ENCODE measurements around the gene DBF4B. TPM values are rescaled to one million over a fixed set of nuclear protein-coding genes. Genes with fewer than 3 reads are reported as not detected.

Gene DBF4B
- total RNA-seq, 1 donor from 2014 or later, result 22.8 TPM

DNA sequence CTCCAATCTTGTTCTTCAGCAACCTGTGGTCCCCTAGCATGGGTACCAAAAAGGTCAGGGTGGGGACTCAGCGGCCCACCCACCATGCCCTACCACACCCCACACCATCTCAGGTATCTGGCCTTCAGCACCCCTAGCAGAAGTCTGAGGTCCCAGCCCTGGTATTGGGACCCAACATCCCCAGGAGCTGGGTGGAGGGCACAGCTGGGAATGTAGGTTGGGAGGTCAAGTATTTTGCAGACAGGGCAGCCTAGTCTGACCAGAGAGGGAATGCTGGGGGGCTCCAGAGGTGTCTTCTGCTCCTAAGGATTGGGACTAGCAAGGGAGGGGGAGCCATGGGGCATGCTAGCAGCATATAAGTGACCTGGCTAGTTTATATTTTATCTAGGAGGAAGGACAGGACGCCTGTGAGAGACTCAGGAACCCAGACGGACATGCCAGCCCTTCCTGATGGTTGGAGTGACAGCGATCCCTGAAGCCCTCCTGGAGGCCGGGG, 49.5 kb downstream of the DBF4B start:
- Mint-ChIP-seq H3K27ac (no peak overlapping the region), H3K27me3 (ENCODE audit: low read depth) (peaks cover 29% of the 10 kb centered on the region), H3K4me3 (ENCODE audit: low read depth) (peak overlapping the region; percentile 5), H3K4me1 (ENCODE audit: low read depth) (no peaks in the 10 kb centered on the region), H3K36me3 (ENCODE audit: low read depth) (no peaks in the 10 kb centered on the region), H3K9me3 (no peaks in the 10 kb centered on the region)
- intact Hi-C loops (cut with micrococcal nuclease), result no loop called here
- DNase-seq (ENCODE audit: low spot score), result no peak

DNA sequence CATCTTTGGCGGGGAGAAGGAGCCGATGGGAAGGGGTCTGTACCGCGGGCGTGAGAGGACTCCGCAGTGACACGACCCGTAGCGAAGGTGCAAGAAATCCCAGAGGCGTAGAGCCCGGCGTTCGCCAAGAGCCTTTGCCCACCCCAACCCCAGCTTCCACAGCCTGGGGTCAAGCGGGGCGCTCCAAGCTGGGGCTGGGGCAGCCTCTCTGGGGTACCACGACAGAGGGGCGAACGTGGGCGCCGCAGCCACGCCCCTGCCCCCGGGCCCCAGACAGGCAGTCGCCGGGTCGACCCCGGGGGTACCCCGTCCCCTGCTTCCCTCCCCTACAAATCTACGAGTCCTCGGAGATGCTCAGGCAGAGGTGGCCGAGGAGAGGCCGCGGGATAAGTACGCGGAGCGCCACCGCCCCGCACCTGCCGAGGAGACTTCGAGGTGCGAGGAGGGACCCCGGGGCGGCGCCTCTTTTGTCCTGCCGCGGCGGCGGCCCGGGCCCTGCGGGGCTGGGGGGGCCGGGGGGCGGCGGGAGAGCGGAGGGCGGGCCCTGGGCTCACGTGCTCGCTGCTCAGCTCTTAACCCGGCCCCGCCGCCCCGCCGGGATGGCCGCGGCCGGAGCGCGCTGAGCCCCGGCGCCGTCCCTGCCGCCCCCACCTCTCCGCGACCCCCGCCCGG, 50.1 kb downstream of the DBF4B start, which contains the start of gene ADAM11:
TSS of gene ADAM11 (plus strand) at position 575 of the 672 bp plus-strand sequence. CDS start 212 bp downstream, outside the sequence.
- no peaks in the 10 kb centered on the region for H3K4me1 Mint-ChIP-seq (ENCODE audit: low read depth)
- H3K27me3 Mint-ChIP-seq (ENCODE audit: low read depth), result peaks cover 31% of the 10 kb centered on the region
- no peak for DNase-seq (ENCODE audit: low spot score)
- no peak within 1 kb of the TSS for H3K27ac Mint-ChIP-seq
- no peaks in the 10 kb centered on the region for H3K36me3 Mint-ChIP-seq (ENCODE audit: low read depth)
- H3K9me3 Mint-ChIP-seq, result no peaks in the 10 kb centered on the region
- intact Hi-C loops (cut with micrococcal nuclease), result no loop called here
- peak within 1 kb of the TSS; percentile 5 for H3K4me3 Mint-ChIP-seq (ENCODE audit: low read depth)

DNA sequence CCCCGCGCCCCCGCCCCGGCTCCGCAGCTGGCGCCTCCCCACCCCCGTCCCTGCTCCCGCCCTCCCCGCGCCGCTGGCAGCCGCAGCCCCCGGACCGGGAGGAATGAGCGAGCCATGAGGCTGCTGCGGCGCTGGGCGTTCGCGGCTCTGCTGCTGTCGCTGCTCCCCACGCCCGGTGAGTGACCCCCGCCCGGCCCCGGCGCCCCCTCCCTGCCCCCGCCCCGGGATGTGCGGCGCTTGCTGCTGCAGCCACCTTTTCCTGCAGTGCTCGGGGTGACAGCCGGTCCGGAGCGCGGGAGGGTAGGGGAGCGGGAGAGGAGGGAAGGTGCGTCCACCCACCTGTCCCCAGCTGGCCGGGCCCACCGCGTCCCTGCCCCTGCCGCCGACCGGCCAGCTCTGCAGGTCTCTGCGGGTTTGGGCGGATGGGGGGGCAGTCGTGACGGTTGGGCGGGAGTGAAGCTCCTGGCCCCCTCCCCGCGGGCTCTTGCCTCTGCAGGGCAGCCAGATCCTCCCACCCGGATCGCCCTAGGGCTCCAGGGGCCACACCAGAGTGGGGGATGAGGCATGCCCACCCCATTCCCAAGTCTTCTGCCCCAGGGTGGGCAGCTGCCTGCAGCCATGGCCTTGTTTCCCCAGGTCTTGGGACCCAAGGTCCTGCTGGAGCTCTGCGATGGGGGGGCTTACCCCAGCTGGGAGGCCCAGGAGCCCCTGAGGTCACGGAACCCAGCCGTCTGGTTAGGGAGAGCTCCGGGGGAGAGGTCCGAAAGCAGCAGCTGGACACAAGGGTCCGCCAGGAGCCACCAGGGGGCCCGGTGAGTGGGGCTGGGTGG, 50.8 kb downstream of the DBF4B start:
- intact Hi-C loops (cut with micrococcal nuclease), result no loop called here
- peaks cover 31% of the 10 kb centered on the region for H3K27me3 Mint-ChIP-seq (ENCODE audit: low read depth)
- no peaks in the 10 kb centered on the region for H3K36me3 Mint-ChIP-seq (ENCODE audit: low read depth)
- no peak overlapping the region for H3K4me3 Mint-ChIP-seq (ENCODE audit: low read depth)
- DNase-seq (ENCODE audit: low spot score), result no peak
- no peak overlapping the region for H3K27ac Mint-ChIP-seq
- H3K9me3 Mint-ChIP-seq, result no peaks in the 10 kb centered on the region
- H3K4me1 Mint-ChIP-seq (ENCODE audit: low read depth), result no peaks in the 10 kb centered on the region

DNA sequence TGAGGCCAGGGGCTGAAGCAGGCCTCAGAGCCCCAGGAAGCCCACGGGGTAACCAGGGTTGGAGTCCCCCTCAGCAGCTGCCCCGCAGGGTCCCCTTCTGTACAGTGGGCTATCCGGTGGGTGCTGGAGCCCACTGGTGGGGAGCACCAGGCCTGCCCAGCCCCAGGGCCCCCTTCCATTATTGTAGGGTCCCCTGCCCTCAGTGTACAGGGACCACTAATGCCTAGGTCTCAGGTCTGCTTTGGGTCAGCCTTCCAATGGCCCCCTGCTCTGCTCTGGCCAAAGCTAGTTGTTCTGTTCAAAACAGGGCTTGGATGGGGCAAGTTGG, 51.4 kb downstream of the DBF4B start:
- no peak overlapping the region for H3K27ac Mint-ChIP-seq
- DNase-seq (ENCODE audit: low spot score), result no peak
- no peak overlapping the region for H3K4me3 Mint-ChIP-seq (ENCODE audit: low read depth)
- H3K4me1 Mint-ChIP-seq (ENCODE audit: low read depth), result no peaks in the 10 kb centered on the region
- intact Hi-C loops (cut with micrococcal nuclease), result no loop called here
- peaks cover 31% of the 10 kb centered on the region for H3K27me3 Mint-ChIP-seq (ENCODE audit: low read depth)
- no peaks in the 10 kb centered on the region for H3K36me3 Mint-ChIP-seq (ENCODE audit: low read depth)
- H3K9me3 Mint-ChIP-seq, result no peaks in the 10 kb centered on the region

DNA sequence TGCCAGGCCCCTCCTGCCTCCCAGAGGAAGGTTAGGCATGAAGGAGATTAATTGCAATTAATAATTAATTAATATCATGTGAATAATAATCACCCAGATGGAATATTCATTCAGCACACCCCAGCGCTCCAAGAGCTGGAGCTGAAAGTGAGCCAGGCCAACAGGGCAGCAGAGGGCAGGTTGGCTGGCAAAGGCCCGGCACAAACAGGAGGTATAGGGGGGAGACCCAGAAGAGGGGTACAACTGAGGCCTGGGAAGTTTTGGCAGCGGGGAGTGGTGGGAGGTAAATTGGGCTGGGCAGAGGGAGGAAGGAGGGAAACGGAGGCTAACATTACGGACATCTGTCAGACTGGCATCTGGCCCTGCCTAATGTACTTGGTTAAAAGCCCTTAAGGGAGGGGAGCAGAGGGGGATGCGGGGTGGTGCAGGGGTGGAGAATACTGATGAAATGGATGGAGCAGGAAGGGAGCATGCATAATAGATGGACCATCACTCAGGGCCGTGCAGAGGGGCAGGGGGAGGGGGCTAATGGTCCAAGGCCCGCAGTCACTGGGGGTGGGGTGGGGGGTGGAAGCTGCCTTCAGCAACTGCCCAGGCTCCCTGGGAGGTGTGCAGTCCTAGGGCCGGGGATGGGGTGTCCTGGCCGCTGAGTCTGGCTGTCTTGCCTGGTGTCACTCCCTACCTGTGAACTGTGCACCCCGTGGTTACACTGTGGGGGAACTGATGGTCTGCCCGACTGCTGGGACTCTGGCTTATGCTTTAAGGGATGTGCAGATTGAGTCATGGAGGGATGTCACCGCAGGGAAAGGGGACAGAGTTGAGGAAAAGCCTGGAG, 52.2 kb downstream of the DBF4B start:
- Mint-ChIP-seq H3K27ac (no peak overlapping the region), H3K9me3 (no peaks in the 10 kb centered on the region), H3K27me3 (ENCODE audit: low read depth) (peaks cover 31% of the 10 kb centered on the region), H3K36me3 (ENCODE audit: low read depth) (no peaks in the 10 kb centered on the region), H3K4me3 (ENCODE audit: low read depth) (no peak overlapping the region), H3K4me1 (ENCODE audit: low read depth) (no peaks in the 10 kb centered on the region)
- DNase-seq (ENCODE audit: low spot score), result no peak
- intact Hi-C loops (cut with micrococcal nuclease), result no loop called here

DNA sequence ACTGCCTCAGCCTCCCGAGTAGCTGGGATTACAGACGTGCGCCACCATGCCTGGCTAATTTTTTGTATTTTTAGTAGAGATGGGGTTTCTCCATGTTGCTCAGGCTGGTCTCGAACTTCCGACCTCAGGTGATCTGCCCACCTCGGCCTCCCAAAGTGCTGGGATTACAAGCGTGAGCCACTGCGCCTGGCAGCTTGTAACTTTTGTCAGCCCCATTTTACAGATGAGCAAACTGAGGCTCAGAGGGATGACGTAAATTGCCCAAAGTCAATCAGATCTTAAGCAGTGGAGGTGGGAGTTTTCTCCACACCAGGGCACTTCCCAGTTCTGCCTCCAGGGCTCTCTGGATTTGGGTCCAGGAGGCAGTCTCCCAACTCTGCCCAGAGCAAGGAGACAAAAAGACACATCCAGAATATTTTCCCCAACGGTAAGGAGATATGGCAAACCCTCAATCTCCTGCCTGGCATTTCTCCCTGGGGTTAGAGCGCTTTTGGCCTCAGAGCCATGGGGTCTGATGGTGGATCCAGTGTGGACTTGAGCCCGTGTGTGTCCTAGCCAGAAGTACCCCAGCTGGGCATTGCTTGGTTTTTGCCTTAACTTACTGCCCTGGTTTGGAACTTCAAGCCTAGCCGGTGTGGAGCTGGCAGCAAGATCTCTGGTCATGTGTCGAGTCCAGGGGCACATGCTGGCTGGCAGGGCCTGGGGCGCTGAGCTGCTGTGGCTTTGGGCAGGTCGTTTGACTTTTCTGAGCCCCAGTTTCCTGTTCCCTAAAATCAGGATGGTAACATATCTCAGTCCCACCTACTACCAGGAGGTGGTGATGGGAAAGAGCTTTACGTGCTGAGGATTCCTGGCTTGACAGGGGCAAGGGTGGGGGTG, 53.7 kb downstream of the DBF4B start:
- Mint-ChIP-seq H3K9me3 (no peaks in the 10 kb centered on the region), H3K36me3 (ENCODE audit: low read depth) (no peaks in the 10 kb centered on the region), H3K4me1 (ENCODE audit: low read depth) (no peaks in the 10 kb centered on the region), H3K4me3 (ENCODE audit: low read depth) (no peak overlapping the region), H3K27me3 (ENCODE audit: low read depth) (peaks cover 30% of the 10 kb centered on the region), H3K27ac (no peak overlapping the region)
- intact Hi-C loops (cut with micrococcal nuclease), result no loop called here
- DNase-seq (ENCODE audit: low spot score), result no peak

DNA sequence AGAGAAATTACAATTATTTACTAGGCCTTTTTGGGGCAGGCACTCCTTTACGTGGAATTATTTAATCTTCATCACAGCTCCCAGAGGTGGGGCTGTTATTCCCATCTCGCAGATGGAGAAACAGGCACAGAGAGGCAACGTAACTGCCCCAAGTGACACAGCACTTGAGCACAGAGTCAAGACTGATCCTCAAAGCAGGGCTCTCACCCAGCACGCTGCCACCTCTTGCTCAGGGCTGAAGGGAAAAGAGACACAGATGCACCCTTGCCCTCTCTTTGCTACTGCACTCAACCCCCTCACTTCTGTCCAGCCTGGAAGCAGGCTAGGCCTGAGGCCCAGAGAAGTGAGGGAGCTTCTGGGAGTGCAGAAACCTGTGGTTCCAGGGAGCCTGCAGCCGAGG, 54.7 kb downstream of the DBF4B start:
- H3K27me3 Mint-ChIP-seq (ENCODE audit: low read depth), result peaks cover 21% of the 10 kb centered on the region
- H3K36me3 Mint-ChIP-seq (ENCODE audit: low read depth), result no peaks in the 10 kb centered on the region
- no peak overlapping the region for H3K4me3 Mint-ChIP-seq (ENCODE audit: low read depth)
- intact Hi-C loops (cut with micrococcal nuclease), result no loop called here
- H3K9me3 Mint-ChIP-seq, result no peaks in the 10 kb centered on the region
- no peak overlapping the region for H3K27ac Mint-ChIP-seq
- peaks cover under 1% of the 10 kb centered on the region for H3K4me1 Mint-ChIP-seq (ENCODE audit: low read depth)
- no peak for DNase-seq (ENCODE audit: low spot score)

DNA sequence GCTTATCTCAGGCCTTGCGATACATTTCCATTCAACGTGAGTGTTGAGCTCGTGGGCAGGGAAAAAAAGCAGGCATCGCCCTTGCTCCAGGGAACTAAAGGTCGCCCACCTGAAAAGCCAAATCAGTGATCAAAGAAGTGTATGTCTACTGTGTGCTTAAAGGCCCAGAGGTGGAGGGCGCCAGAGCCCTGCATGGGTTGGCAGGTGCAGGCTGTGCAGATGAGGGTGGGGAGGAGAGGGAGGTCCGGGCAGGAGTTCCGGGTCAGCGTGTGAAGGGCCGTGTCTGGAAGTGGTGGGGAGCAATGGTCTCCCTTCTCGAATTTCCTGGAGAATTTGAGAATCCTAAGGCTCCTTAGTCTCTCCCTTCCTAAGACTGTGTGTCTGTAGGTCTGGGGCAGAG, 57.5 kb downstream of the DBF4B start:
- no peak for DNase-seq (ENCODE audit: low spot score)
- Mint-ChIP-seq H3K4me1 (ENCODE audit: low read depth) (peaks cover 5% of the 10 kb centered on the region), H3K4me3 (ENCODE audit: low read depth) (no peak overlapping the region), H3K9me3 (no peaks in the 10 kb centered on the region), H3K27me3 (ENCODE audit: low read depth) (peaks cover 14% of the 10 kb centered on the region), H3K36me3 (ENCODE audit: low read depth) (no peaks in the 10 kb centered on the region), H3K27ac (no peak overlapping the region)
- intact Hi-C loops (cut with micrococcal nuclease), result no loop called here

DNA sequence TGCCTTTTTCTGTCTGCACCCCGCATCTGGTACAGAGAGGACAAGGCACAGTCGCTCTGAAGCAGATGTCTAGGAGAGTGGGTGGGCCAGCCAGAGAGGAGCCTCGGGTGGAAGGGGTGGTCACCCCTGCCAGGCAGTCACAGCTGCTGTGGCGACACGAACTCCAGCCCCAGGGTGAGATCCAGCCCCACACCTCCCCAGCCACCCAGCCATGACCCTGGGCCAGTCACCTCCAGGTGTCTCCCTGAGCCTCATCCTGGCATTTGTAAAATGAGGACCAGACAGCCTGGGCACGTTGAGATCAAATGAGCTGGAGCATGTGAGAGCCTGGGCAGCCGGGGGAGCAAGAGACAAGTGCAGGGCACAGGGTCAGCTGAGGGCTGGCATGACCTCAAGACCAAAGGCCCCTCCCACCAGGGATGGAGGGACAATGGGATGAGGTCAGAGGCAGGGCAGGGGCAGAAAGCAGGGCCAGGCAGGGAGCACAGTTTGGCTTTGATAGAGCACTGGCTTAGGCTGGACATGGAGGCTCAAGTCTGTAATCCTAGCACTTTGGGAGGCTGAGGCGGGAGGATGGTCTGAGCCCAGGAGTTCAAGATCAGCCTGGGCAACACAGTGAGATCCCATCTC, 58.1 kb downstream of the DBF4B start:
- no peak for DNase-seq (ENCODE audit: low spot score)
- peaks cover 5% of the 10 kb centered on the region for H3K4me1 Mint-ChIP-seq (ENCODE audit: low read depth)

DNA sequence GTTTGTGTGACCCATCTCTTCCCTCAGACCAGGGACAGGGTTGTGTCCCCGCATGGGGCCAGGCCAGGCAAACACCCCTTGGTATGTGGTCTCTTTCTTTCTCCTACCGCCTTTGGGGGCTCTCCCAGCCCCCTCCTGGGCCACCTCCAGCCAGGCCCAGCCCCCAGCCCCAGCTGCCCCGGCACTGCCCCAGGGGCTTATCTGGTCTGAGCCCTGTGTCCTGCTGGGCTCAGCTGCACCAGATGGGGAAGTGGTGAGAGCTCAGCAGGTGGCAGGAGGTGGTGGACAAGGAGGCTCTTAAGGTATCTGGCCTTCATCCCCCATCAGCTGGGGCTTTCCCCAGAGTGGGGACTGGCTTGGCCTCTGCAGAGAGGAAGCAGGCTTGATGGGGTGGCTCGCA, 59.0 kb downstream of the DBF4B start:
- Mint-ChIP-seq H3K27me3 (ENCODE audit: low read depth) (peaks cover 8% of the 10 kb centered on the region), H3K9me3 (no peaks in the 10 kb centered on the region), H3K4me3 (ENCODE audit: low read depth) (no peak overlapping the region), H3K27ac (no peak overlapping the region), H3K4me1 (ENCODE audit: low read depth) (peaks cover 5% of the 10 kb centered on the region), H3K36me3 (ENCODE audit: low read depth) (no peaks in the 10 kb centered on the region)
- intact Hi-C loops (cut with micrococcal nuclease), result no loop called here
- no peak for DNase-seq (ENCODE audit: low spot score)

More for the DNA sequence above, 58.1 kb downstream of the DBF4B start:
- intact Hi-C loops (cut with micrococcal nuclease), result no loop called here
- H3K4me3 Mint-ChIP-seq (ENCODE audit: low read depth), result no peak overlapping the region
- no peak overlapping the region for H3K27ac Mint-ChIP-seq
- peaks cover 8% of the 10 kb centered on the region for H3K27me3 Mint-ChIP-seq (ENCODE audit: low read depth)
- H3K9me3 Mint-ChIP-seq, result no peaks in the 10 kb centered on the region
- H3K36me3 Mint-ChIP-seq (ENCODE audit: low read depth), result no peaks in the 10 kb centered on the region

DNA sequence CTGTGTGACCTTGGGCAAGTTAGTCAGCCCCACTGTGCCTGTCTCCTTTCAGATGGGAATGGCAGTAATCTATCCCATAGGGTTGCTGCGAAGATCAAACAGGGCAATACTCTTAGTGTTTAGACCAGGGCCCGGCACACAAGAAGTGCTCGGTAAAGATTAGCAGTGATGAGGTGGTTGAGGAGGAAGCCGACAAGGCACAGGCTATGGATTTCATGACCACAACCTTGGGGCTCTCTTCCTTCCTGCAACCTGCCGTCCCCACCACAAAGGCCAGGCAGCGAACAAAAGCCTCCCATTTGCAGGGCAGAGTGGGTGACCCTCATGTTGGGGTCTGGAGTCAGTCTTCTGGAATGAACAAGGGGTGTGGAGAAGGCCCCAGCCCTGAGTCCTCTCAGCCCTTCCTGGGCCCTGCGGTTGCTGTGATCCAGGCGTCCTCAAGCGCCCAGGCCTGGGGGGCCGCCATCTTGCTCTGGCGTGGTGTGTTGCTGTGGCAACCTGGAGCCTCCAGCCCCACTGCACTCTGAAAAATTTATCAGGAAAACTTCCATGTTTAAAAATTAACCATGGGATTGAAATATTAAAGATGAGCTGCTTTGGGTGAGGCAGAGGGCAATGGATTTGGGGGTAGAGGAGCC, 60.2 kb downstream of the DBF4B start:
- Mint-ChIP-seq H3K4me3 (ENCODE audit: low read depth) (no peak overlapping the region), H3K27me3 (ENCODE audit: low read depth) (peaks cover 6% of the 10 kb centered on the region), H3K4me1 (ENCODE audit: low read depth) (peaks cover 5% of the 10 kb centered on the region), H3K27ac (no peak overlapping the region), H3K36me3 (ENCODE audit: low read depth) (no peaks in the 10 kb centered on the region), H3K9me3 (no peaks in the 10 kb centered on the region)
- intact Hi-C loops (cut with micrococcal nuclease), result no loop called here
- no peak for DNase-seq (ENCODE audit: low spot score)

All from activated T-helper 2 cell treated with anti-CD3 and anti-CD28 coated beads, Interferon-gamma antibody, Interleukin-2, Interleukin-4, amounts not matched to agents 10 μg/mL and 5 μg/mL and 100 μg/mL, durations not matched to agents 14 hours and 24 hours and 36 hours (primary cell).